ENCODE data around the gene C19orf33. TPM values are rescaled to one million over a fixed set of nuclear protein-coding genes. Genes with fewer than 3 reads are reported as not detected.

C19orf33 gene
- total and polyA plus RNA-seq, 9 of the 15 experiments (the other 6 are each of a cell fraction or from before 2014, with no cell fraction given), result 3.2 TPM; not detected in 8

DNA sequence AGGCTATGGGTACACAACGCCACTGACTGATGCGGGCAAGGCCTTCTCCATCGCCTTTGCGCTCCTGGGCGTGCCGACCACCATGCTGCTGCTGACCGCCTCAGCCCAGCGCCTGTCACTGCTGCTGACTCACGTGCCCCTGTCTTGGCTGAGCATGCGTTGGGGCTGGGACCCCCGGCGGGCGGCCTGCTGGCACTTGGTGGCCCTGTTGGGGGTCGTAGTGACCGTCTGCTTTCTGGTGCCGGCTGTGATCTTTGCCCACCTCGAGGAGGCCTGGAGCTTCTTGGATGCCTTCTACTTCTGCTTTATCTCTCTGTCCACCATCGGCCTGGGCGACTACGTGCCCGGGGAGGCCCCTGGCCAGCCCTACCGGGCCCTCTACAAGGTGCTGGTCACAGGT is 22.5 kb downstream of the C19orf33 start:
- H3K9ac ChIP-seq (ENCODE audit: insufficient read depth in 1 of 2, low read depth in 2 of 2, low read length in 2 of 2), result peak overlapping the region in 1 of 2 experiments; percentile 52; a peak in 2 of 4 replicates
- in situ Hi-C loops (cut with MboI), result loop anchor here (25.0 kb wide), 1 partner anchor 414 kb away; the partner anchor contains the start of genes SIPA1L3 and WDR87
- CTCF ChIA-PET (ENCODE audit: low intra/inter-chr PET ratio), result no interaction called here

More for the DNA sequence above, 22.5 kb downstream of the C19orf33 start:
- Histone ChIP-seq H3K4me2 (ENCODE audit: insufficient read depth, low read length) (no peak overlapping the region), H3K27ac (ENCODE audit: extremely low read depth, low read depth, low read length) (no peak overlapping the region), H2AFZ (ENCODE audit: low read depth, low read length) (no peak overlapping the region), H3K27me3 (ENCODE audit: control insufficient read depth in 2 of 2, insufficient read depth in 2 of 2, low read length in 2 of 2) (no peaks in the 10 kb centered on the region), H3K9me3 (replicated peaks; ENCODE audit: control insufficient read depth, insufficient read depth, low read depth, low read length) (no peaks in the 10 kb centered on the region), H3K79me2 (ENCODE audit: control insufficient read depth, insufficient read depth, low read length) (no peaks in the 10 kb centered on the region), H3K4me1 (replicated peaks in 1 of 2; ENCODE audit: control insufficient read depth in 2 of 2, insufficient read depth in 2 of 2, low read length in 2 of 2) (peaks cover 19 to 27% of the 10 kb centered on the region in 2 experiments), H3K36me3 (ENCODE audit: control insufficient read depth, insufficient read depth, low read length) (no peaks in the 10 kb centered on the region), H3K4me3 (no peak overlapping the region), H3K9me1 (ENCODE audit: control insufficient read depth, insufficient read depth, low read length) (no peaks in the 10 kb centered on the region), H4K20me1 (replicated peaks; ENCODE audit: control insufficient read depth, insufficient read depth, low read length) (no peaks in the 10 kb centered on the region)
- intact Hi-C loops (cut with micrococcal nuclease), result no loop called here
- DNase-seq (ENCODE audit: extremely low read depth in 1 of 4, low spot score in 3 of 4) (no peak), FAIRE-seq (no peak), ATAC-seq (no peak)
- TF ChIP-seq CAMTA2 (CRISPR knock-in tag; conservative IDR thresholded peaks at IDR 0.05), result no peak
- no peak for TF ChIP-seq ESRRA (IDR thresholded peaks at IDR 0.05; ENCODE audit: borderline replicate concordance, low read depth)
- TF ChIP-seq, protein P1, sequence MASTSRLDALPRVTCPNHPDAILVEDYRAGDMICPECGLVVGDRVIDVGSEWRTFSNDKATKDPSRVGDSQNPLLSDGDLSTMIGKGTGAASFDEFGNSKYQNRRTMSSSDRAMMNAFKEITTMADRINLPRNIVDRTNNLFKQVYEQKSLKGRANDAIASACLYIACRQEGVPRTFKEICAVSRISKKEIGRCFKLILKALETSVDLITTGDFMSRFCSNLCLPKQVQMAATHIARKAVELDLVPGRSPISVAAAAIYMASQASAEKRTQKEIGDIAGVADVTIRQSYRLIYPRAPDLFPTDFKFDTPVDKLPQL (IDR thresholded peaks at IDR 0.05; ENCODE audit: extremely low read depth, insufficient read length), result no peak
- TF ChIP-seq, protein P2, sequence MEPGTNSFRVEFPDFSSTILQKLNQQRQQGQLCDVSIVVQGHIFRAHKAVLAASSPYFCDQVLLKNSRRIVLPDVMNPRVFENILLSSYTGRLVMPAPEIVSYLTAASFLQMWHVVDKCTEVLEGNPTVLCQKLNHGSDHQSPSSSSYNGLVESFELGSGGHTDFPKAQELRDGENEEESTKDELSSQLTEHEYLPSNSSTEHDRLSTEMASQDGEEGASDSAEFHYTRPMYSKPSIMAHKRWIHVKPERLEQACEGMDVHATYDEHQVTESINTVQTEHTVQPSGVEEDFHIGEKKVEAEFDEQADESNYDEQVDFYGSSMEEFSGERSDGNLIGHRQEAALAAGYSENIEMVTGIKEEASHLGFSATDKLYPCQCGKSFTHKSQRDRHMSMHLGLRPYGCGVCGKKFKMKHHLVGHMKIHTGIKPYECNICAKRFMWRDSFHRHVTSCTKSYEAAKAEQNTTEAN (CRISPR knock-in tag; IDR thresholded peaks at IDR 0.05), result no peak
- no peak for TF ChIP-seq TBL1XR1 (IDR thresholded peaks at IDR 0.05; ENCODE audit: low read length in 2 of 2)
- no peak for TF ChIP-seq KLF16 (IDR thresholded peaks at IDR 0.05)
- TF ChIP-seq ARID2 (IDR thresholded peaks at IDR 0.05), result no peak
- TF ChIP-seq, protein P3, sequence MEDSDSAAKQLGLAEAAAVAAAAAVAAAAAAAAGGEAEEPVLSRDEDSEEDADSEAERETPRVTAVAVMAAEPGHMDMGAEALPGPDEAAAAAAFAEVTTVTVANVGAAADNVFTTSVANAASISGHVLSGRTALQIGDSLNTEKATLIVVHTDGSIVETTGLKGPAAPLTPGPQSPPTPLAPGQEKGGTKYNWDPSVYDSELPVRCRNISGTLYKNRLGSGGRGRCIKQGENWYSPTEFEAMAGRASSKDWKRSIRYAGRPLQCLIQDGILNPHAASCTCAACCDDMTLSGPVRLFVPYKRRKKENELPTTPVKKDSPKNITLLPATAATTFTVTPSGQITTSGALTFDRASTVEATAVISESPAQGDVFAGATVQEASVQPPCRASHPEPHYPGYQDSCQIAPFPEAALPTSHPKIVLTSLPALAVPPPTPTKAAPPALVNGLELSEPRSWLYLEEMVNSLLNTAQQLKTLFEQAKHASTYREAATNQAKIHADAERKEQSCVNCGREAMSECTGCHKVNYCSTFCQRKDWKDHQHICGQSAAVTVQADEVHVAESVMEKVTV (CRISPR knock-in tag; IDR thresholded peaks at IDR 0.05), result no peak
- TF ChIP-seq ZNF668 (CRISPR knock-in tag; IDR thresholded peaks at IDR 0.05), result no peak
- TF ChIP-seq, protein P4, sequence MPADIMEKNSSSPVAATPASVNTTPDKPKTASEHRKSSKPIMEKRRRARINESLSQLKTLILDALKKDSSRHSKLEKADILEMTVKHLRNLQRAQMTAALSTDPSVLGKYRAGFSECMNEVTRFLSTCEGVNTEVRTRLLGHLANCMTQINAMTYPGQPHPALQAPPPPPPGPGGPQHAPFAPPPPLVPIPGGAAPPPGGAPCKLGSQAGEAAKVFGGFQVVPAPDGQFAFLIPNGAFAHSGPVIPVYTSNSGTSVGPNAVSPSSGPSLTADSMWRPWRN (IDR thresholded peaks at IDR 0.05; ENCODE audit: low read depth), result no peak
- WGBS (ENCODE audit: insufficient coverage, low coverage, missing lambda C conversion rate), result 81% methylated on average over 21 of the region's 22 CpGs
- BruUV-seq (replicated peaks), result no TSS peak
- POLR2A ChIA-PET, result interaction anchor here (0.5 to 1.6 kb wide), 2 partner anchors 96 to 857 kb away, joined by 4 read pairs; partner anchors contain the start of gene ZNF570

Measured in K562 (cell line).